ENCODE data around the gene STK24. TPM values are rescaled to one million over a fixed set of nuclear protein-coding genes. Genes with fewer than 3 reads are reported as not detected.

The STK24 gene
- total and polyA plus RNA-seq, 2 donors (not counting 1 experiment from before 2014, with no cell fraction given), result 53.2 to 73.1 TPM

- Histone ChIP-seq H3K27me3 (ENCODE audit: control insufficient read depth, insufficient read depth, low read length) (no peaks in the 10 kb centered on the region), H3K9ac (ENCODE audit: insufficient read depth, low read length) (no peak overlapping the region), H3K9me3 (ENCODE audit: control insufficient read depth, insufficient read depth, low read depth, low read length) (no peaks in the 10 kb centered on the region), H2AFZ (ENCODE audit: low read length) (no peak overlapping the region), H4K20me1 (ENCODE audit: control insufficient read depth, extremely low read depth, insufficient read depth, low read length) (no peaks in the 10 kb centered on the region), H3K4me3 (replicated peaks in 1 of 4; ENCODE audit: control extremely low read depth in 1 of 4, insufficient read depth in 1 of 4, low read depth in 3 of 4, low read length in 4 of 4) (no peak overlapping the region), H3K79me2 (ENCODE audit: control insufficient read depth, insufficient read depth, low read length) (peaks cover 3% of the 10 kb centered on the region), H3K27ac (ENCODE audit: insufficient read depth, low read length) (no peak overlapping the region), H3K4me1 (ENCODE audit: control insufficient read depth, extremely low read depth, insufficient read depth, low read length) (peaks cover 11% of the 10 kb centered on the region), H3K36me3 (ENCODE audit: control insufficient read depth, insufficient read depth, low read length) (peaks cover 22% of the 10 kb centered on the region), H3K4me2 (ENCODE audit: extremely low read depth, insufficient read depth, low read length) (no peak overlapping the region)
- DNase-seq (ENCODE audit: low read depth in 2 of 2), result peak in 1 of 2 donors; percentile 43
- TF ChIP-seq EZH2 (IDR thresholded peaks at IDR 0.05; ENCODE audit: low read length, missing control alignments) (no peak), CTCF (conservative IDR thresholded peaks at IDR 0.05 in 1 of 2, IDR thresholded peaks at IDR 0.05 in 1 of 2; ENCODE audit: low read depth in 1 of 2, low read length in 2 of 2) (peak; percentile 35 to 62)
Measured at GRCh38 chr13:98447881-98448641, 128.8 kb downstream of the STK24 start.

- Histone ChIP-seq H3K27me3 (ENCODE audit: control insufficient read depth, insufficient read depth, low read length) (no peaks in the 10 kb centered on the region), H3K9ac (ENCODE audit: insufficient read depth, low read length) (no peak overlapping the region), H3K9me3 (ENCODE audit: control insufficient read depth, insufficient read depth, low read depth, low read length) (no peaks in the 10 kb centered on the region), H3K4me1 (ENCODE audit: control insufficient read depth, extremely low read depth, insufficient read depth, low read length) (peaks cover 11% of the 10 kb centered on the region), H3K79me2 (ENCODE audit: control insufficient read depth, insufficient read depth, low read length) (peaks cover 3% of the 10 kb centered on the region), H3K36me3 (ENCODE audit: control insufficient read depth, insufficient read depth, low read length) (peaks cover 25% of the 10 kb centered on the region), H3K27ac (ENCODE audit: insufficient read depth, low read length) (no peak overlapping the region), H2AFZ (ENCODE audit: low read length) (no peak overlapping the region), H4K20me1 (ENCODE audit: control insufficient read depth, extremely low read depth, insufficient read depth, low read length) (no peaks in the 10 kb centered on the region), H3K4me2 (ENCODE audit: extremely low read depth, insufficient read depth, low read length) (no peak overlapping the region), H3K4me3 (replicated peaks in 1 of 4; ENCODE audit: control extremely low read depth in 1 of 4, insufficient read depth in 1 of 4, low read depth in 3 of 4, low read length in 4 of 4) (no peak overlapping the region)
- DNase-seq (ENCODE audit: low read depth in 2 of 2), result no peak
- TF ChIP-seq EZH2 (IDR thresholded peaks at IDR 0.05; ENCODE audit: low read length, missing control alignments) (no peak), CTCF (conservative IDR thresholded peaks at IDR 0.05 in 1 of 2, IDR thresholded peaks at IDR 0.05 in 1 of 2; ENCODE audit: low read depth in 1 of 2, low read length in 2 of 2) (no peak)
Measured at GRCh38 chr13:98447130-98447529, 129.8 kb downstream of the STK24 start.

- H4K20me1 ChIP-seq (ENCODE audit: control insufficient read depth, extremely low read depth, insufficient read depth, low read length), result no peaks in the 10 kb centered on the region
- H3K79me2 ChIP-seq (ENCODE audit: control insufficient read depth, insufficient read depth, low read length), result peaks cover 3% of the 10 kb centered on the region
- no peak for TF ChIP-seq CTCF (conservative IDR thresholded peaks at IDR 0.05 in 1 of 2, IDR thresholded peaks at IDR 0.05 in 1 of 2; ENCODE audit: low read depth in 1 of 2, low read length in 2 of 2)
- no peak for TF ChIP-seq EZH2 (IDR thresholded peaks at IDR 0.05; ENCODE audit: low read length, missing control alignments)
- H3K4me3 ChIP-seq (replicated peaks in 1 of 4; ENCODE audit: control extremely low read depth in 1 of 4, insufficient read depth in 1 of 4, low read depth in 3 of 4, low read length in 4 of 4), result no peak overlapping the region
- no peak overlapping the region for H3K4me2 ChIP-seq (ENCODE audit: extremely low read depth, insufficient read depth, low read length)
- no peak overlapping the region for H2AFZ ChIP-seq (ENCODE audit: low read length)
- no peaks in the 10 kb centered on the region for H3K9me3 ChIP-seq (ENCODE audit: control insufficient read depth, insufficient read depth, low read depth, low read length)
- H3K36me3 ChIP-seq (ENCODE audit: control insufficient read depth, insufficient read depth, low read length), result peaks cover 25% of the 10 kb centered on the region
- no peak overlapping the region for H3K9ac ChIP-seq (ENCODE audit: insufficient read depth, low read length)
- no peak overlapping the region for H3K27ac ChIP-seq (ENCODE audit: insufficient read depth, low read length)
- no peak for DNase-seq (ENCODE audit: low read depth in 2 of 2)
- H3K27me3 ChIP-seq (ENCODE audit: control insufficient read depth, insufficient read depth, low read length), result no peaks in the 10 kb centered on the region
- peaks cover 11% of the 10 kb centered on the region for H3K4me1 ChIP-seq (ENCODE audit: control insufficient read depth, extremely low read depth, insufficient read depth, low read length)
Measured at GRCh38 chr13:98446234-98446621, 130.7 kb downstream of the STK24 start.
